COLO668 (cell line): ENCODE results near the gene CRNKL1.
A peak's percentile ranks its signal among the peaks of the same experiment; 100 is the strongest.
"Not testable (repeated sequence)": the region's sequence is repeated elsewhere in the genome, so short reads cannot be mapped to it uniquely, and the experiment has no call there.

Experiments used
- DNase-seq: peaks from one replicate; lab custom pipeline; 2025; ENCODE audit not compliant: unreplicated experiment; lab: John Stamatoyannopoulos, UW

The CRNKL1 gene

GRCh38 chr20:20010639-20011500 is 41.4 kb downstream of the CRNKL1 start:
- peak; percentile 17 for DNase-seq

GRCh38 chr20:20009784-20010253 is 42.4 kb downstream of the CRNKL1 start:
- DNase-seq, result peak; percentile 64

- DNase-seq, result no peak
Measured at GRCh38 chr20:20005342-20005741, 46.9 kb downstream of the CRNKL1 start.

- DNase-seq, result not testable (repeated sequence)
Measured at GRCh38 chr20:20003955-20004322, 48.3 kb downstream of the CRNKL1 start.

GRCh38 chr20:20003031-20003954 is 49.0 kb downstream of the CRNKL1 start:
- no peak for DNase-seq

GRCh38 chr20:20002101-20002998 is 49.9 kb downstream of the CRNKL1 start:
- DNase-seq, result no peak

GRCh38 chr20:20000211-20000968 is 51.9 kb downstream of the CRNKL1 start:
- no peak for DNase-seq

- DNase-seq, result no peak
Measured at GRCh38 chr20:19998990-19999705, 53.1 kb downstream of the CRNKL1 start.

GRCh38 chr20:19996917-19997316 is 55.3 kb downstream of the CRNKL1 start:
- DNase-seq, result no peak

GRCh38 chr20:19996222-19996621 is 56.0 kb downstream of the CRNKL1 start:
- DNase-seq, result no peak

GRCh38 chr20:19995220-19995863 is 56.9 kb downstream of the CRNKL1 start:
- DNase-seq, result peak; percentile 50

GRCh38 chr20:19993958-19994669 is 58.2 kb downstream of the CRNKL1 start:
- DNase-seq, result no peak

- no peak for DNase-seq
Measured at GRCh38 chr20:19992996-19993908, 59.0 kb downstream of the CRNKL1 start.

GRCh38 chr20:19991854-19992253 is 60.4 kb downstream of the CRNKL1 start:
- no peak for DNase-seq

- DNase-seq, result no peak
Measured at GRCh38 chr20:19991308-19991707, 61.0 kb downstream of the CRNKL1 start.

GRCh38 chr20:19990850-19991249 is 61.4 kb downstream of the CRNKL1 start:
- no peak for DNase-seq

- DNase-seq, result no peak
Measured at GRCh38 chr20:19987046-19987445, 65.2 kb downstream of the CRNKL1 start.
